Measurements from ENCODE around the gene RFNG. TPM values are rescaled to one million over a fixed set of nuclear protein-coding genes. Genes with fewer than 3 reads are reported as not detected.

The RFNG gene
- total and polyA plus RNA-seq, 2 of the 13 experiments (the other 11 are each of a cell fraction or from before 2014, with no cell fraction given) = 61.4 to 64.0 TPM

DNA sequence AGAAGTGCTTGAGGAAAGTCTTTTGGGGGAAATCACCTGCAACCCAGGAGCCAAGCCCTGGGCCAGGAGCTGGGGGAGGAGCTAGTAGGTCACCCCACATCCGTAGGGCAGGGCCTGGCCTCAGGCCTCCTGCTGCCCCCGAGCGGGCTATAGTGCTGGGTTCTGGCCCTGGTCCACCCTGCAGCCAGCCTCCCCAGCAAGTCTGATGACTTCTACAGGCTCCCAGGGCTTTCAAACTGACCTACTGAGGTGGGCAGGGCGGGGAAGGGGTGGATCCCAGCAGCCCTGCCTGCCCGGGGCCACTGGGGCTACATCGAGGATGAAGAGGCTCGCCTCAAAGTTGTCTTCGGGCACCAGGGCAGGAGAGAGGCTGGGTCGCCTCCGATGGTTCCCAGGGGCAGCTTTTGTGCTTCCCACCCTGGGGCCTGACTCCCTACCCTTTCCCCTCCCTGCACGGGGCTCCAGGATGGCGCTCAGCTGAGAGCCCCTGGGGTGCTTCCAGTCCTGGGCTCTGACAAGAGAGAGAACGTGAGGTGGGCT, 33.9 kb downstream of the RFNG start (continued):
- TF ChIP-seq, protein P1, sequence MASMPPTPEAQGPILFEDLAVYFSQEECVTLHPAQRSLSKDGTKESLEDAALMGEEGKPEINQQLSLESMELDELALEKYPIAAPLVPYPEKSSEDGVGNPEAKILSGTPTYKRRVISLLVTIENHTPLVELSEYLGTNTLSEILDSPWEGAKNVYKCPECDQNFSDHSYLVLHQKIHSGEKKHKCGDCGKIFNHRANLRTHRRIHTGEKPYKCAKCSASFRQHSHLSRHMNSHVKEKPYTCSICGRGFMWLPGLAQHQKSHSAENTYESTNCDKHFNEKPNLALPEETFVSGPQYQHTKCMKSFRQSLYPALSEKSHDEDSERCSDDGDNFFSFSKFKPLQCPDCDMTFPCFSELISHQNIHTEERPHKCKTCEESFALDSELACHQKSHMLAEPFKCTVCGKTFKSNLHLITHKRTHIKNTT (CRISPR knock-in tag; IDR thresholded peaks at IDR 0.05) = no peak

DNA sequence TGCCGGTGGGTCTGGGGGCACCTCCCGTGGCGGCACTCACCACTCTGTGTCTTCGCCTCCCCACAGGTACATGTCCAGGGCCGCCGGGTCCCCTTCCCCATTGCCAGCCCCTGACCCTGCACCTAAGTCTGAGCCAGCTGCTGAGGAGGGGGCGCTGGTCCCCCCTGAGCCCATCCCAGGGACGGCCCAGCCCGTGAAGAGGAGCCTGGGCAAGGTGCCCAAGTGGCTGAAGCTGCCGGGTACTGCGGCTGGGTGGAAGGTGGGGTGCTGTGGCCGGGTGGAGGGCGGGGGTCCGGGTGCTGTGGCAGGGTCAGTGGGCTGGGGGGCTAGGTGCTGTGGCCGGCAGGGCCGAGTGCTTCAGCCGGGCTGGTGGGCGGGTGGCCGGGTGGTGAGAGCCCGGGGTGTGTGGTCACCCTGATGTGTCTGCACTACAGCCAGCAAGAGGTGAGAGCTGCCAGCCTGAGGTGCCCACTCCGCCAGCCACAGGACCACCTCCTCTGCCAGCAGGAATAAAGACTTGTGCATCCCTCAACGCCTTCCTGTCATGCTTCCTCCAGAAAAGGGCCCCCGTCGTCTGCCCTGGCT, 34.6 kb downstream of the RFNG start:
- DNase-seq (ENCODE audit: low spot score) = no peak
- intact Hi-C loops (cut with micrococcal nuclease; ENCODE audit: unreplicated experiment) (no loop called here), in situ Hi-C loops (cut with HindIII; ENCODE audit: extremely low pct_ligation_motif_present, low pct_unique_long_range_greater_than_20kb) (no loop called here)
- Histone ChIP-seq H3K27ac (ENCODE audit: extremely low read length, insufficient read depth, low read length) (peak overlapping the region; percentile 68), H3K4me2 (ENCODE audit: low read depth, low read length) (no peak overlapping the region), H3K9me3 (ENCODE audit: low read length) (no peaks in the 10 kb centered on the region), H3K27me3 (ENCODE audit: control insufficient read depth in 1 of 2, insufficient read depth in 2 of 2, low read length in 2 of 2) (no peaks in the 10 kb centered on the region; a peak in 1 of 5 replicates), H3K4me3 (replicated peaks in 1 of 3; ENCODE audit: insufficient read depth in 1 of 3, low read depth in 2 of 3, low read length in 3 of 3) (no peak overlapping the region), H3K9ac (ENCODE audit: insufficient read depth, low read depth, low read length) (no peak overlapping the region), H3K4me1 (ENCODE audit: insufficient read depth, low read length) (peaks cover 99% of the 10 kb centered on the region), H3K79me2 (ENCODE audit: insufficient read depth, low read length) (peaks cover 20% of the 10 kb centered on the region), H3K36me3 (replicated peaks in 1 of 2; ENCODE audit: control insufficient read depth in 1 of 2, insufficient read depth in 2 of 2, low read length in 2 of 2) (peaks cover 18 to 24% of the 10 kb centered on the region in 2 experiments), H2AFZ (ENCODE audit: low read length) (no peak overlapping the region), H4K20me1 (ENCODE audit: insufficient read depth, low read length) (no peaks in the 10 kb centered on the region; the same call in 1 of the 2 replicates)
- ChIA-PET CTCF (ENCODE audit: low intra/inter-chr PET ratio, low total read pairs) (interaction anchor here (0.6 to 6.8 kb wide), 2 partner anchors 57 to 1356 kb away, joined by 3 to 181 read pairs; partner anchors contain the start of gene NOTUM), POLR2A (interaction anchor here (1.1 to 14.1 kb wide), 8 partner anchors 19 to 77 kb away, joined by 3 to 470 read pairs (median 7); partner anchors contain the start of genes DCXR and NOTUM)
- no peak for ATAC-seq
- no peak for FAIRE-seq
- no TSS peak for BruUV-seq (replicated peaks)
- WGBS (ENCODE audit: low lambda C conversion rate) = 96% methylated on average over 22 of the region's 24 CpGs
- TF ChIP-seq NONO (IDR thresholded peaks at IDR 0.05) (no peak), NONO (CRISPR knock-in tag; conservative IDR thresholded peaks at IDR 0.05) (peak; percentile 29; the same call in 1 of the 2 replicates), HNRNPL (IDR thresholded peaks at IDR 0.05; ENCODE audit: low read depth, low read length) (0 out of 2 replicates have a peak, but pooled peaks have one; percentile 69), TAF15 (IDR thresholded peaks at IDR 0.05; ENCODE audit: low read depth, low read length, poor library complexity, severe bottlenecking) (peak; percentile 28), HNRNPH1 (optimal IDR thresholded peaks at IDR 0.05; ENCODE audit: low read depth, low read length) (peak; percentile 23), ZNF607 (CRISPR knock-in tag; IDR thresholded peaks at IDR 0.05; ENCODE audit: borderline replicate concordance) (no peak), AGO2 (optimal IDR thresholded peaks at IDR 0.05; ENCODE audit: low read depth, low read length) (peak; percentile 94), GABPB1 (CRISPR knock-in tag; IDR thresholded peaks at IDR 0.05) (peak; percentile 10; the same call in 1 of the 2 replicates), CAMTA2 (CRISPR knock-in tag; IDR thresholded peaks at IDR 0.05; ENCODE audit: borderline replicate concordance) (no peak), PCBP1 (IDR thresholded peaks at IDR 0.05; ENCODE audit: borderline replicate concordance, low read depth, low read length) (peak; percentile 71; the same call in 1 of the 2 replicates)
- TF ChIP-seq, protein P2, sequence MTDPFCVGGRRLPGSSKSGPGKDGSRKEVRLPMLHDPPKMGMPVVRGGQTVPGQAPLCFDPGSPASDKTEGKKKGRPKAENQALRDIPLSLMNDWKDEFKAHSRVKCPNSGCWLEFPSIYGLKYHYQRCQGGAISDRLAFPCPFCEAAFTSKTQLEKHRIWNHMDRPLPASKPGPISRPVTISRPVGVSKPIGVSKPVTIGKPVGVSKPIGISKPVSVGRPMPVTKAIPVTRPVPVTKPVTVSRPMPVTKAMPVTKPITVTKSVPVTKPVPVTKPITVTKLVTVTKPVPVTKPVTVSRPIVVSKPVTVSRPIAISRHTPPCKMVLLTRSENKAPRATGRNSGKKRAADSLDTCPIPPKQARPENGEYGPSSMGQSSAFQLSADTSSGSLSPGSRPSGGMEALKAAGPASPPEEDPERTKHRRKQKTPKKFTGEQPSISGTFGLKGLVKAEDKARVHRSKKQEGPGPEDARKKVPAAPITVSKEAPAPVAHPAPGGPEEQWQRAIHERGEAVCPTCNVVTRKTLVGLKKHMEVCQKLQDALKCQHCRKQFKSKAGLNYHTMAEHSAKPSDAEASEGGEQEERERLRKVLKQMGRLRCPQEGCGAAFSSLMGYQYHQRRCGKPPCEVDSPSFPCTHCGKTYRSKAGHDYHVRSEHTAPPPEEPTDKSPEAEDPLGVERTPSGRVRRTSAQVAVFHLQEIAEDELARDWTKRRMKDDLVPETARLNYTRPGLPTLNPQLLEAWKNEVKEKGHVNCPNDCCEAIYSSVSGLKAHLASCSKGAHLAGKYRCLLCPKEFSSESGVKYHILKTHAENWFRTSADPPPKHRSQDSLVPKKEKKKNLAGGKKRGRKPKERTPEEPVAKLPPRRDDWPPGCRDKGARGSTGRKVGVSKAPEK (CRISPR knock-in tag; IDR thresholded peaks at IDR 0.05; ENCODE audit: borderline replicate concordance) = 0 out of 2 replicates have a peak, but pooled peaks have one; percentile 28
- TF ChIP-seq, protein P3, sequence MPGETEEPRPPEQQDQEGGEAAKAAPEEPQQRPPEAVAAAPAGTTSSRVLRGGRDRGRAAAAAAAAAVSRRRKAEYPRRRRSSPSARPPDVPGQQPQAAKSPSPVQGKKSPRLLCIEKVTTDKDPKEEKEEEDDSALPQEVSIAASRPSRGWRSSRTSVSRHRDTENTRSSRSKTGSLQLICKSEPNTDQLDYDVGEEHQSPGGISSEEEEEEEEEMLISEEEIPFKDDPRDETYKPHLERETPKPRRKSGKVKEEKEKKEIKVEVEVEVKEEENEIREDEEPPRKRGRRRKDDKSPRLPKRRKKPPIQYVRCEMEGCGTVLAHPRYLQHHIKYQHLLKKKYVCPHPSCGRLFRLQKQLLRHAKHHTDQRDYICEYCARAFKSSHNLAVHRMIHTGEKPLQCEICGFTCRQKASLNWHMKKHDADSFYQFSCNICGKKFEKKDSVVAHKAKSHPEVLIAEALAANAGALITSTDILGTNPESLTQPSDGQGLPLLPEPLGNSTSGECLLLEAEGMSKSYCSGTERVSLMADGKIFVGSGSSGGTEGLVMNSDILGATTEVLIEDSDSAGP (CRISPR knock-in tag; IDR thresholded peaks at IDR 0.05; ENCODE audit: borderline replicate concordance) = 0 out of 2 replicates have a peak, but pooled peaks have one; percentile 32
